Kidney epithelial cell (primary cell): ENCODE measurements around the gene NEK1. TPM values are rescaled to one million over a fixed set of nuclear protein-coding genes. Genes with fewer than 3 reads are reported as not detected.

Experiments used
- DNase-seq: peaks from one replicate; pipeline ENCODE4 v3.0.0-alpha.2; 2010; ENCODE audit warnings: low read depth
- H3K27me3 ChIP-seq: 2 replicates; pipeline ENCODE4 v1.6.0; 2011; ENCODE audit warnings: low read length; ENCODE audit not compliant: control insufficient read depth, insufficient read depth
- H3K36me3 ChIP-seq: 2 replicates; pipeline ENCODE4 v1.5.1; 2011; ENCODE audit warnings: low read length; ENCODE audit not compliant: control insufficient read depth, insufficient read depth
- H3K4me3 ChIP-seq: 2 replicates; pipeline ENCODE4 v1.5.1; 2011; ENCODE audit warnings: low read depth, mild to moderate bottlenecking, control low read depth, low read length
- CTCF ChIP-seq: IDR thresholded peaks from 2 replicates; pipeline ENCODE4 v1.5.1; 2011; ENCODE audit warnings: mild to moderate bottlenecking, moderate library complexity, low read length, control low read depth, inconsistent platforms; ENCODE audit not compliant: insufficient read depth, poor library complexity, severe bottlenecking
- total RNA-seq: library from RNA; depleted of rRNA; stranded (reverse); fragments of >200 nt; gene quantifications from 2 replicates; pipeline ENCODE4 v1.2.3, GENCODE V29; 2015

NEK1 gene
- total RNA-seq, 1 donor from 2014 or later = 13.2 TPM

DNA sequence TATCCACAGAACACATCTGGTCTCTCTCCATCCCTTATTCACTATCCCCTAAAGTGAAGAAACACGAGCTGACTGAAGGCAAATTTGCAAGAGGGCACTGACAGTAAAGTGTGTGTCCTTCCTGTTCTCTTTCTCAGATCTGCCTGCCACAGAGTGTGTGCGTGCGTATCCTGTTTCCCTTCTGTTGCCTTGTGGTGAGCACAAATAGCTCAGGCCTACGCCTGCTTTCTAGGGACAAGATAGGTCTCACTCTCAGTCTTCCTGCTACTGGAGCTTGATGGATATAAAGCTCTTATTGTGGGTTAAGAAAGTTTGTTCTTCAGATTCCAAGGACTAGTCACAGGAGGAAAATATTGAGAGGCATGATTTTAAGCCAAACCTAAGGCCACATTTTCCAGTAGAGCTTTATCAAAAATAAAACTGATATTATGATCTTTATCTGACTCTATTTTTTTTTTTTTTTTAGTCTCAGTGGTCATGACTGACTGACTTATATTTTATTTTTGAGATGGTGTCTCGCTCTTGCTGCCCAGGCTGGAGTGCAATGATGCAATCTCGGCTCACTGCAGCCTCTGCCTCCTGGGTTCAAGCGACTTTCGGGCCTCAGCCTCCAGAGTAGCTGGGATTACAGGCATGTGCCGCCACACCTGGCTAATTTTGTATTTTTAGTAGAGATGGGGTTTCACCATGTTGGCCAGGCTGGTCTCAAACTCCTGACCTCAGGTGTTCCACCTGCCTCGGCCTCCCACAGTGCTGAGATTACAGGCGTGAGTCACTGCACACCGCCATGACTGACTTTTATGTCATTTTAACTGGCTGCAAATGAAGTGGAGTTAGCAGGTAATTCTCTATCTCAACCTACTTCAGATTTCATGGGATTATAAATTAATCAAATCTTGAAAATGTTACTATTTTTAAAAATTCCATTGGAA, 201.3 kb downstream of the NEK1 start:
- TF ChIP-seq CTCF = no peak
- Histone ChIP-seq H3K27me3 (no peaks in the 10 kb centered on the region), H3K4me3 (no peak overlapping the region), H3K36me3 (no peaks in the 10 kb centered on the region)
- DNase-seq = peak; percentile 14

GRCh38 chr4:169407217-169407845, 205.1 kb downstream of the NEK1 start:
- TF ChIP-seq CTCF = no peak
- no peaks in the 10 kb centered on the region for H3K36me3 ChIP-seq
- H3K4me3 ChIP-seq = no peak overlapping the region
- H3K27me3 ChIP-seq = no peaks in the 10 kb centered on the region
- no peak for DNase-seq

GRCh38 chr4:169404960-169405359, 207.4 kb downstream of the NEK1 start:
- TF ChIP-seq CTCF = no peak
- no peak for DNase-seq

GRCh38 chr4:169400832-169401231, 211.6 kb downstream of the NEK1 start:
- Histone ChIP-seq H3K36me3 (no peaks in the 10 kb centered on the region), H3K27me3 (no peaks in the 10 kb centered on the region), H3K4me3 (no peak overlapping the region)
- no peak for TF ChIP-seq CTCF
- DNase-seq = no peak

More at GRCh38 chr4:169404960-169405359, 207.4 kb downstream of the NEK1 start:
- no peaks in the 10 kb centered on the region for H3K36me3 ChIP-seq
- no peaks in the 10 kb centered on the region for H3K27me3 ChIP-seq
- no peak overlapping the region for H3K4me3 ChIP-seq

DNA sequence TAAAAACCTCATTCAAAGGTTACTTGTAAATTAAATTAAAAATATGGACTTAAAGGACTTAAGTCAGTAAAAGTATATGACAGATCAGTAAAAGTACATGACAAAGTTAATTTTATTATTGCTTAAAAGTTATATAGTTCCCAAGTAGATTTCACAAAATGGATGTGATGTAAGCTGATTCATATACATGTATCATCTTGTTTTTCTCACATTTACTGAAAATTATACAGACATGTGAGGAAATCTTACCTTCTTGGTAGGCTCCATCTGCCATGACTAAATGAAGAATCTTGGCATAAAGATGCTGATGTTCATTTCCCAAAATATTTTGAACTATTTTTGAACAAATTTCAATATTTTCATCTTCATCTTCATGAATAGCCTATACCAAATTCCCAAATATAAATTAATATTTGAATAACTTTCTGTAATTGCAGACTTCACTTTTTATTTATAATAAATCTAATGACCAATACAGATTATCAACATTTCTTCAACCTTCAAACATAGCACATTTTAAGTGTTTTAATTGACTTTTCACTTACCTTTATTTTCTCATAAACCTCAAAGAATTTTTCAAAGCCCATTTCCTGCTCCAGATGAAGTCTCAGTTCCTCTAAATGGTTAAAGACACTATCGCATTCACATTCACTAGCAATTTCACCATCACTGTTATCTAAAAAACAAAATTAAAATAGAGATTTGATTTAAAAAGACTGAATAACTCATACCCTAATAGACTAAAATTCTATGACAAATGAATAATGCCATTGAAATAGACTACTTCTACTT, 212.2 kb downstream of the NEK1 start:
- Histone ChIP-seq H3K27me3 (no peaks in the 10 kb centered on the region), H3K4me3 (no peak overlapping the region), H3K36me3 (no peaks in the 10 kb centered on the region)
- no peak for TF ChIP-seq CTCF
- no peak for DNase-seq
